Germinal center (tissue), 1 donor: ENCODE measurements around the gene STARD4.

Source experiments
- DNase-seq: peaks from one replicate; pipeline ENCODE4 v3.0.0; 2012; ENCODE audit warnings: mixed read lengths, low spot score

Gene STARD4

DNA sequence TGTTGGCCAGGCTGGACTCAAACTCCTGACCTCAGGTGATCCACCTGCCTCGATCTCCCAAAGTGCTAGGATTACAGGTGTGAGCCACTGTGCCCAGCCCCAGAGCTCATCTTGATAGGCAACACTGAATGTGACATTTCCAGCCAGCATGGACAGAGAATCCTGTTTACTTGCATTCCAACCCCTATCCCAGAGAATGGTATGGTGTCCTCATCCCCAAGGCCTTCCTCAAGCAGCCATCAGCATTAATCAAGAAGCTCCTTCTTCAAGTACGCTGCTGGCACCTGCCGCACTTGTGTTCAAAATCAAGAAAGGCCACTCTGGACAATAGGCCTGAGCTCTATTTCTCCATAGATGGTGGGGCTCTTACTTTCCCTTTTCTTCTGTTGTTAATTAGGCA lies 40.2 kb downstream of the STARD4 start:
- DNase-seq: no peak

DNA sequence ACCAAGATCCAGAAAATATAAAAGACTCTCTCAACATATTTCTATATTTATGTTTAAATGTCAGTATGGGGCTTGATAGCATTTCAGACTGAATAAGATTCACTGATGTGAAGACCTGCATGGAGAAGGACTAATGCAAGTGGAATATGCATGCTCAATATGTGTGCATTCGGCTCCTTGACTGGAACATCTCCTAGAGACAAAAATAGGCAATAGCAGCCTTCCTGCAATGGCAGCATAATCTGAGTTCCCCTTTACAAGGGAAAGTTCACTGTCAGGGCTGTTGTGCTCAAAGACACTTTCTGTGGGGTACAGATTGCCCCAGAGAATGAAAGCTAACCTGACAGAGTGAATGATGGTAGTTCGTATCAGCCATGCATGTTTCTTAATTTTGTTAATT lies 42.4 kb downstream of the STARD4 start:
- DNase-seq: no peak

DNA sequence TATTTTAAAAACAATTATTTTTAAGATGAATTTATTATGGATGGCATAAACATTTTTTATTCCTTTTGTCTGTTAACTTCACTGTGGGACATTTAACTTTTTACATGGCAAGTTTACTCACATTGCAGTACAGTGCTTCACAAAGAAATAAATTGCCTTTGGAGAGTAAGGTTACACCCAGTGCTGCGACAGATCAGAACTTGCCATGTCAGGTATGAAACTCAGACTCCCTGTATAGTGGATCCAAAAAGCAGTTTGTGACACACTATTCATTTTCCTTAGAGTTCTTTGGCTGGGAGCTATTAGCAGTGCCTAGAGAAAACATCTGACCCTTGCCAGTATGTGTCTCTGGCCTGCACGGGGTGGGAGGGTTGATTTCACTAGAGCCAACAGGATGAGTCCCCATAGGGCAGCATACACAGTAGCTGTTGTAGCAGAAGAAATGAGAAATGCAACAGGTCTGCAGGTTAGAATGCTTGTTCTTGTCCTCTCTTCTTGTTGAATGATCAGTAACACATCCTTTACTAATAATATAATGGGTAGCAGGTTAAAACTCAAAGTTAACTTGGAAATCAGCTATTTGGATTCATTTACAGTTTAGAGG lies 42.9 kb downstream of the STARD4 start:
- DNase-seq: no peak

DNA sequence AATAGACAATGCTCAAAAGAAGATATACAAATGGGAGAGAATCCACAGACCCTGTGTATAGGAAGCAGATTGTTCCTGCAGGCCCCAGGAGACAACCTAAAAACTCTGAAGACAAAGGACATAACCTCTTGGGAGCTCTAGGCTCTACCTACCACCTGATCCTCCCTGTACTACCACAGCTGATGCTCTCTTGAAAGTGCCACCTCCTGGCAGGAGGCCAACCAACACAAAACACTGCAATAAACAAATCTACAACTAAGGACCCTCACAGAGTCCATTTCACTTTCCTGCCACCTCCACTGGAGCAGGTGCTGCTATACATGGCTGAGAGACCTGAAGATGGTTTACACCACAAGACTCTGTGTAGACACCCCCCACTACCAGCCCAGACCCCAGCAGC lies 49.0 kb downstream of the STARD4 start:
- DNase-seq: no peak

DNA sequence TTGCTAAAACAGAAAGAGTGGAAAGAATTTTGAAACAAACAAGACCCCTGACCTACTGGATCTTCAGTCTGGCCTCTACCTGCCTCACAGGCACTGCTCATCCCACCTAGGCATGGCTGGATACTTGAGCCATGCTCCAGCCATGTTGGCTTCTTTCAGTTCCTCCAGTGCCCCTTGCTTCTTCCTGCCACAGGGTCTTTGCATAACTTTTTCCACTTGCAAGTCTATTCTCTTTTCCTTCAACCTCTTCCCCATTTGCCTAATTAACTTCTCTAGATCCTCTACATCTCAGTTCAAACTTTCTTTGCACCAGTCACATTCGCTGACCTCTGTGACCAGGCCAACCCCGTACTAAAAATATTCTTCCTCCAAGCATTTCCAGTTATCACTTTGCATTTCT lies 50.4 kb downstream of the STARD4 start:
- DNase-seq: no peak

DNA sequence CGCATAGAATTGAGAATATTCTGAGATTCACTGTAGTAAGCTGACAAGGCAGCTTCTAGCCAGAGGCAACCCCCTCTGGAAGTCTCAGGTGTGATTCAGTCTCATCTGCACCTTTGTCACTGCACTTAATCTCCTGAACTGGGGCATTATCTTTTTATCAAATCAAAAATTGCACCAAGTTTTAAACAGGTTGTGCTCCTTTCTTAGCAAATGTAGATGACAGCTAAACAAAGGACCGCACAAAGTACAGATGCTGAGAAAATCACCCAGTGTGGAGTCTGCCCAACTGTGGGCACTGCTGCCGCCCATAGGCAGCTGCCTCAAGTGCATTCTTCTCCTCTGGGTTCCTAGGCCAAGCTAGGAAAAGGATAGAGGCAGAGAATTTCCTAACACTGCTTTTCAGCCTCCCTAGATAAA lies 51.1 kb downstream of the STARD4 start:
- no peak for DNase-seq

DNA sequence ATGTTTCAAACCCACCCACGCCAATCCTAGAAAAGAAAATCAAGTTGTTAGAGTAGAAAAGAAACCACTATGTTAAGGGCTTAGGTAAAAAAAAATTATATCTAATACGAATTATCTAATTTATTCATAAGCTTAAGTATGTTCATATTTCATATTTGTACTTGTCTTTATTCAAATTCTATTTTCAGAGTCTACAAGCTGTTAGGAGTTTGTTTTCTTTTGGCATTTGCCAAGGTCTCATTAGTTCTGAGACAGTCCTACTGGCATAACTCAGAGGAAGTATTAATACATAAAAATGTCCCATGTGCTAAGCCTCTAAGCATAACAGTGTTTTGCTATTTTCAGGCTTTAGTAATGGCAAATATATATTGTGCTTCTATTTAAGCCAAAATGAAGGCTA lies 57.6 kb downstream of the STARD4 start:
- DNase-seq: no peak

DNA sequence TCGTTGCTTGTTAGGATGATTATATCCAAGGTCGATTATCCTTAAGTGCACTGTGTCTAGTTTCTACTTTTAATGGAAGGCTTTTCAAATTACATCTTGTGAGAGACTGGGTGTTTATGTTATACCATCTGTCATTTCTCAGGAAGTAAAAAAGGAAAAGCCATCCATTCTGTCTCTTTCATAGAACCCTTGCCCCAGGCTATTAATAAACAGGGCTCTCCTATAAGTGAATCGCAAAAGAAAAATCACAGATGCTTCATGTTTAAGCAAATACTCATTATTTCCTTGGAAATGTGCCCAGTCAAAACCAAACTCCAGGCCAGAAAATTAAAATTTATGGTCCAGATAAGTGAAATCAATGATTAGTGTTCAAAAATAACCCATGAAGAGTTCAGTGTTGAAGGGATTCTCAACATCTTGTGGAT lies 58.1 kb downstream of the STARD4 start:
- DNase-seq: no peak

DNA sequence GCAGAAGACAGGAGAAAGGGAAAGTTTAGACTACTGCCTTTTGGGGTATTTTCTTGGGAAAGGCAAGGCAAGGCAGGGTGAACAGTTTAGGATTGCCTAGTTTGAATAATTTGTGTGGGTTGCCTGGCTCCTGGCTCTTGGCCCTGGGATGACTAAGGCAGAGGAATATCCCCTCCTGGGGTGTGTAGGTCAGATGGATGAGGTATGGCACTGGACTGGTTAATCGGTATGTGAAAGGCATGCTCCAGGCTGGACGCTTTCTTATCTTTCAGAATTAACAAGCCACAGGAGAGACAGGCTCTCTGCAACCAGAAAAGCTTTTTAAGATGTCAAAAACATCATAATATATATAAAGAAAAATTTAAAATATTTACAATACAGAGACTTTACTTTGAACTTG lies 58.6 kb downstream of the STARD4 start:
- no peak for DNase-seq

DNA sequence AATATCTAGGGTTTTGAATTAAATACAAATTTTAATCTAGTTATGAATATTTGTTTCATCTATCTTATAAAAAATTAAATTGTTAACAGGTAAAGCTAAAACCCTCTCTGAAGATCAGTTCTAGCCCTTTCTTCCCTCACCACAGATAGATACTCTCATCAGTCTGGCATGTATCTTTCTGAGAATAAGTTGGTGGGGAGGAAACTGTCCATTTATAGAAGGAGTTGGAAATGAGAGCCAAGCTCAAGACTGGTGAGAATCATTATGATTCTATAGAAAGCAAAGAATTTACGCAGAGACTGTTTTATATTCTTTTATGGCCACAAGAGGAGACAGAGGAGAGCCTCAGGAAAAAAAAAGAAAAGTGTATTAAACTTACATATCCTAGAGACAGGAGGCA lies 59.0 kb downstream of the STARD4 start:
- no peak for DNase-seq

DNA sequence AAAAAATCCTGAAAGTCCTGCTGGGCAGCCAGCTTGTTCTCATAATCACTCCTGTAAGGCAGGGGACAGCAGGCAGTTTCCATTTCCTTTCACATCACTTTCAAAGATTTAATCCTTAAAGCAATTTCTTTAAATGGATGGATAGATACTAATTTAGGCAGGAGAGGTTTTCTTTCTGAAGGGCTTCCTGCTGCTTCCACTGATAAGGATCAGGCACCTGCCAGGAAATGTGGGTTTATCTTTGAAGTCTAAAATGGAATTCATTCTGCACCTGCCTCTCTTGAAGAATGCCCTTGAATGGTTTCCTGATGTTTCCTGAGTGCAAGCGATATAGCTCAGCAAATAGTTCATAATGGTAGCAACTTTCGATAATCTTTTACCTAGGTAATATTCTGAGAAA lies 64.5 kb downstream of the STARD4 start:
- no peak for DNase-seq

DNA sequence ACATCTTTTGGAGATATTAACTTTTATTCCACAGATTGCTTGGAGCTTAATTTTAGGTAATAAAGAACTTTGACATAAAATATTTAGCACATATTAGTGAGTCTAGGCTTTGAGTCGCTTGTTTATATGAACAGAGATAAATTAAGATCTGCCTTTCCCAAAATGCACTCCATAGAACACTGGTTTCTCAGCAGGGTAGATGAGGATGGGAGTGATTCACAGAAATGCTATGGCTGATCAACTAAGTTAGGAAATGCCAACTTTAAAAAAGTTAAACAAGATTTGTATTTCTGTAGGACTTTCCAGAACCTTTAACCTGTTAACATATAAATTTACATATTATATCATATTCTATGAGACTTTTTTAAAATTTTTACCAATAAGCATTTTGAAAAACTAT lies 65.2 kb downstream of the STARD4 start:
- no peak for DNase-seq
